Kidney (tissue), 14 donors: Measurements from ENCODE around the gene MYO1H. TPM values are rescaled to one million over a fixed set of nuclear protein-coding genes. Genes with fewer than 3 reads are reported as not detected.

Source experiments
- DNase-seq, 5 donors: peaks; one replicate each; pipeline ENCODE4 v3.0.0-alpha.2; 2013 to 2020
- FAIRE-seq: peaks from 2 replicates; lab custom pipeline; 2012; peaks lifted over from hg19 to GRCh38; lab: Jason Lieb, UNC
- H3K27ac ChIP-seq, 2 donors: one replicate each; pipeline ENCODE4 v1.7.0; 2013; ENCODE audit warnings: low read depth in 2 of 2, low read length in 2 of 2, inconsistent platforms in 1 of 2
- H3K27me3 ChIP-seq: one replicate; pipeline ENCODE4 v1.7.1; 2013; ENCODE audit warnings: low read length, inconsistent platforms; ENCODE audit not compliant: control insufficient read depth, insufficient read depth
- H3K36me3 ChIP-seq, 3 donors: one replicate each; pipeline versions ENCODE4 v1.7.0 to v1.7.1; 2013; ENCODE audit warnings: low read length in 3 of 3, control low read depth in 1 of 3, inconsistent platforms in 1 of 3; ENCODE audit not compliant: insufficient read depth in 3 of 3, control insufficient read depth in 2 of 3
- H3K4me1 ChIP-seq, 3 donors: one replicate each; pipeline versions ENCODE4 v1.7.0 to v1.7.1; 2013; ENCODE audit warnings: low read length in 3 of 3, inconsistent platforms in 1 of 3, low read depth in 1 of 3; ENCODE audit not compliant: control insufficient read depth in 2 of 3, insufficient read depth in 2 of 3
- H3K4me3 ChIP-seq, 3 donors: one replicate each; pipeline versions ENCODE4 v1.7.0 to v1.8.1; 2013; ENCODE audit warnings: low read length in 3 of 3, control low read depth in 1 of 3, inconsistent platforms in 1 of 3
- H3K9ac ChIP-seq, 3 donors: one replicate each; pipeline versions ENCODE4 v1.7.0 to v1.7.1; 2013; ENCODE audit warnings: low read length in 3 of 3, control low read depth in 1 of 3, inconsistent platforms in 1 of 3
- H3K9me3 ChIP-seq, 3 donors: one replicate each; pipeline versions ENCODE4 v1.7.0 to v1.7.1; 2013; ENCODE audit warnings: low read length in 3 of 3, control low read depth in 1 of 3, inconsistent platforms in 1 of 3; ENCODE audit not compliant: control insufficient read depth in 2 of 3, insufficient read depth in 1 of 3
- intact Hi-C: fragments of 100-400 bp; cut with DNase I; formaldehyde crosslinking; loops from one replicate; pipeline ENCODE4 v1.11.1; 2022
- polyA plus RNA-seq: library from polyadenylated mRNA; stranded (reverse); fragments of 350-450 nt; fragmentation: Illumina TruSeq; extraction: RNeasy Lipid Tissue Mini Kit (QIAGEN cat#74804); gene quantifications from one replicate; pipeline ENCODE4 v1.2.3, GENCODE V29; 2014; ENCODE audit warnings: low read depth, low replicate concordance; ENCODE audit not compliant: insufficient read depth
- total RNA-seq: library from RNA; stranded (reverse); fragmentation: NEBNext Ultra II Directional; extraction: Animal tissue kit (Norgen Biotek cat#: 25700); gene quantifications from one replicate; pipeline ENCODE4 v1.2.1, GENCODE V29; 2021
- TF ChIP-seq, protein P1 (sequence below): IDR thresholded peaks from 3 replicates; pipeline ENCODE4 v1.5.1; 2012; ENCODE audit warnings: mild to moderate bottlenecking, moderate library complexity, borderline replicate concordance; ENCODE audit not compliant: insufficient read depth; ENCODE audit errors: extremely low read depth
- donor health status: control.
- donor health status: control.
- donor health status: control.
- donor health status: control.
- donor health status: control.
- donor health status: DM: yes; HTN: yes; CAD: no.
- donor health status: Normal renal cell carcinoma (clear cell type).

MYO1H gene
- total and polyA plus RNA-seq, 2 donors from 2014 or later = 0.56 TPM; not detected in 1

- H3K9me3 ChIP-seq = no peaks in the 10 kb centered on the region
- H3K4me1 ChIP-seq = no peaks in the 10 kb centered on the region
- no peaks in the 10 kb centered on the region for H3K36me3 ChIP-seq
- no peak overlapping the region for H3K9ac ChIP-seq
- DNase-seq (no peak), FAIRE-seq (no peak)
- H3K4me3 ChIP-seq = no peak overlapping the region
- no peaks in the 10 kb centered on the region for H3K27me3 ChIP-seq
- TF ChIP-seq, protein P1, sequence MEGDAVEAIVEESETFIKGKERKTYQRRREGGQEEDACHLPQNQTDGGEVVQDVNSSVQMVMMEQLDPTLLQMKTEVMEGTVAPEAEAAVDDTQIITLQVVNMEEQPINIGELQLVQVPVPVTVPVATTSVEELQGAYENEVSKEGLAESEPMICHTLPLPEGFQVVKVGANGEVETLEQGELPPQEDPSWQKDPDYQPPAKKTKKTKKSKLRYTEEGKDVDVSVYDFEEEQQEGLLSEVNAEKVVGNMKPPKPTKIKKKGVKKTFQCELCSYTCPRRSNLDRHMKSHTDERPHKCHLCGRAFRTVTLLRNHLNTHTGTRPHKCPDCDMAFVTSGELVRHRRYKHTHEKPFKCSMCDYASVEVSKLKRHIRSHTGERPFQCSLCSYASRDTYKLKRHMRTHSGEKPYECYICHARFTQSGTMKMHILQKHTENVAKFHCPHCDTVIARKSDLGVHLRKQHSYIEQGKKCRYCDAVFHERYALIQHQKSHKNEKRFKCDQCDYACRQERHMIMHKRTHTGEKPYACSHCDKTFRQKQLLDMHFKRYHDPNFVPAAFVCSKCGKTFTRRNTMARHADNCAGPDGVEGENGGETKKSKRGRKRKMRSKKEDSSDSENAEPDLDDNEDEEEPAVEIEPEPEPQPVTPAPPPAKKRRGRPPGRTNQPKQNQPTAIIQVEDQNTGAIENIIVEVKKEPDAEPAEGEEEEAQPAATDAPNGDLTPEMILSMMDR = no peak
- no peak overlapping the region for H3K27ac ChIP-seq
- intact Hi-C loops = no loop called here
Measured at GRCh38 chr12:109302358-109302757, 45.3 kb upstream of the MYO1H start.

- TF ChIP-seq, protein P1 = no peak
- no peaks in the 10 kb centered on the region for H3K9me3 ChIP-seq
- H3K36me3 ChIP-seq = no peaks in the 10 kb centered on the region
- H3K27me3 ChIP-seq = no peaks in the 10 kb centered on the region
- no peak for DNase-seq
- H3K4me3 ChIP-seq = no peak overlapping the region
- no peaks in the 10 kb centered on the region for H3K4me1 ChIP-seq
- H3K27ac ChIP-seq = no peak overlapping the region
- no peak for FAIRE-seq
- no peak overlapping the region for H3K9ac ChIP-seq
- intact Hi-C loops = no loop called here
Measured at GRCh38 chr12:109302770-109303169, 44.9 kb upstream of the MYO1H start.

DNA sequence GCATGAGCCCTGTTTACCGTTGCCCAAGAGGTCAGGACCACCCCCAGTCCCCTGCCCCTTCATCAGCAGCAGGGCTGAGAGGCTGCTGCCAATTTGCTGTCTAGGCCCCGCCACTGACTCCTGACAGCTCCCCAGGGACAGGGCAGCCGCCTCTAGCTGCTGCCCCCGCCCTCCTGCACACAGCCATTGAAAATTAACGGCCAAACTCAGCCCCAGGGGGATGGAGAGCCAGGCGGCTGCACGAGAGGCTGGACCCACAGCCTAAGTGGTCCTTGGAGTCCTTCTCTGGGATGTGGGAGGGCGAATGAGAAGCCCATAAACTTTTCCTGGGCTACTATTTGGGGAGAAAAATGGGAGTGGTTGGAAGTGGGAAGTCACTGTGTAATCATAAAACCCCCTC is 43.2 kb upstream of the MYO1H start:
- no peaks in the 10 kb centered on the region for H3K36me3 ChIP-seq
- TF ChIP-seq, protein P1 = no peak
- DNase-seq (no peak), FAIRE-seq (no peak)
- H3K4me3 ChIP-seq = no peak overlapping the region
- intact Hi-C loops = no loop called here
- no peaks in the 10 kb centered on the region for H3K9me3 ChIP-seq
- H3K27ac ChIP-seq = no peak overlapping the region
- H3K4me1 ChIP-seq = peaks cover 0 to 2% (median 0%) of the 10 kb centered on the region in 3 donors
- H3K27me3 ChIP-seq = no peaks in the 10 kb centered on the region
- no peak overlapping the region for H3K9ac ChIP-seq

- intact Hi-C loops = no loop called here
Measured at GRCh38 chr12:109305547-109305946, 42.2 kb upstream of the MYO1H start.

More at GRCh38 chr12:109305547-109305946, 42.2 kb upstream of the MYO1H start:
- H3K4me3 ChIP-seq = no peak overlapping the region
- no peaks in the 10 kb centered on the region for H3K9me3 ChIP-seq
- DNase-seq (no peak), FAIRE-seq (no peak)
- TF ChIP-seq, protein P1 = no peak
- H3K4me1 ChIP-seq = peaks cover 0 to 3% (median 2%) of the 10 kb centered on the region in 3 donors
- no peak overlapping the region for H3K9ac ChIP-seq
- no peaks in the 10 kb centered on the region for H3K27me3 ChIP-seq
- no peaks in the 10 kb centered on the region for H3K36me3 ChIP-seq
- H3K27ac ChIP-seq = no peak overlapping the region
